K562 (cell line): ENCODE data around the gene NUP107. TPM values are rescaled to one million over a fixed set of nuclear protein-coding genes. Genes with fewer than 3 reads are reported as not detected.

Source experiments
- ATAC-seq: fragments of 200-7000 bp; cut with Tn5 transposase; 3 replicates; pipeline ENCODE4 v1.9.1; 2020; ENCODE audit warnings: moderate library complexity
- BruUV-seq: library from RNA; stranded (reverse); fragments of 400-500 nt; replicated peaks from 2 replicates; lab custom pipeline; 2021; lab: Mats Ljungman, UMichigan
- CTCF ChIA-PET: fragments of 300-600 bp; formaldehyde crosslinking; extraction: SDS; loops from one replicate; lab custom pipeline; 2021; ENCODE audit warnings: low intra/inter-chr PET ratio; lab: Yijun Ruan, JAX
- POLR2A ChIA-PET: fragments of 300-600, 350-650 bp; sonication (Branson Sonifier 250); formaldehyde crosslinking; extraction: SDS; loops from one replicate; lab custom pipeline; 2021; ENCODE audit warnings: antibody characterized with exemption, inconsistent platforms; lab: Yijun Ruan, JAX
- DNase-seq, 4 experiments: peaks; one replicate each; pipeline versions ENCODE4 v3.0.0 to v3.0.0-alpha.2; 2011 to 2018; ENCODE audit warnings: low spot score in 3 of 4, mixed read lengths in 3 of 4; ENCODE audit errors: extremely low read depth in 1 of 4
- FAIRE-seq: peaks from 2 replicates; lab custom pipeline; 2011; peaks lifted over from hg19 to GRCh38; lab: Jason Lieb, UNC
- H2AFZ ChIP-seq: 2 replicates; pipeline ENCODE4 v1.6.0; 2011; ENCODE audit warnings: low read depth, low read length, control low read depth, inconsistent platforms
- H3K27ac ChIP-seq: fragments of 200-600 bp; 3 replicates; pipeline ENCODE4 v1.8.0; 2011; ENCODE audit warnings: low read depth, mild to moderate bottlenecking, control low read depth, inconsistent platforms, low read length, moderate library complexity, mixed read lengths; ENCODE audit errors: extremely low read depth
- H3K27me3 ChIP-seq, 2 experiments: fragments of 300-600 bp in 1 of 2; 2 replicates in 1 of 2; 3 replicates in 1 of 2; pipeline versions ENCODE4 v1.6.0 to v1.8.0; 2011; ENCODE audit warnings: inconsistent platforms in 2 of 2, low read length in 2 of 2, mild to moderate bottlenecking in 1 of 2, mixed read lengths in 1 of 2, moderate library complexity in 1 of 2; ENCODE audit not compliant: control insufficient read depth in 2 of 2, insufficient read depth in 2 of 2
- H3K36me3 ChIP-seq: fragments of 300-600 bp; 3 replicates; pipeline ENCODE4 v1.8.0; 2011; ENCODE audit warnings: mild to moderate bottlenecking, low read length, inconsistent platforms; ENCODE audit not compliant: control insufficient read depth, insufficient read depth
- H3K4me1 ChIP-seq, 2 experiments: fragments of 200-600 bp in 1 of 2; replicated peaks in 1 of 2; 2 replicates in 1 of 2; 3 replicates in 1 of 2; pipeline versions ENCODE4 v1.5.1 to v1.8.0; 2011; ENCODE audit warnings: inconsistent platforms in 2 of 2, low read length in 2 of 2, mild to moderate bottlenecking in 1 of 2, mixed read lengths in 1 of 2, moderate library complexity in 1 of 2; ENCODE audit not compliant: control insufficient read depth in 2 of 2, insufficient read depth in 2 of 2
- H3K4me2 ChIP-seq: 2 replicates; pipeline ENCODE4 v1.6.1; 2011; ENCODE audit warnings: low read length, control low read depth, inconsistent platforms, mixed read lengths; ENCODE audit not compliant: insufficient read depth
- H3K4me3 ChIP-seq: fragments of 200-600 bp; sonication (generic), shearing (Covaris generic); 2 replicates; pipeline ENCODE4 v1.5.1; 2016; ENCODE audit warnings: control low read depth, inconsistent platforms
- H3K79me2 ChIP-seq: fragments of 200-600 bp; 3 replicates; pipeline ENCODE4 v1.8.0; 2011; ENCODE audit warnings: low read length, inconsistent platforms; ENCODE audit not compliant: control insufficient read depth, insufficient read depth
- H3K9ac ChIP-seq, 2 experiments: 2 replicates each; pipeline versions ENCODE4 v1.6.0 to v1.6.1; 2011; ENCODE audit warnings: low read depth in 2 of 2, low read length in 2 of 2, control low read depth in 1 of 2, inconsistent platforms in 1 of 2, mild to moderate bottlenecking in 1 of 2, mixed read lengths in 1 of 2; ENCODE audit not compliant: insufficient read depth in 1 of 2
- H3K9me1 ChIP-seq: one replicate; pipeline ENCODE4 v1.6.0; 2011; ENCODE audit warnings: inconsistent platforms, mild to moderate bottlenecking, low read length, moderate library complexity; ENCODE audit not compliant: control insufficient read depth, insufficient read depth
- H3K9me3 ChIP-seq: replicated peaks from 2 replicates; pipeline ENCODE4 v1.5.1; 2011; ENCODE audit warnings: low read depth, low read length, inconsistent platforms; ENCODE audit not compliant: control insufficient read depth, insufficient read depth
- H4K20me1 ChIP-seq: replicated peaks from 2 replicates; pipeline ENCODE4 v1.6.1; 2011; ENCODE audit warnings: low read length, inconsistent platforms, mixed read lengths; ENCODE audit not compliant: control insufficient read depth, insufficient read depth
- BRD9 ChIP-seq: fragments of 450-650 bp; IDR thresholded peaks from 2 replicates; pipeline ENCODE4 v1.6.1; 2018; ENCODE audit warnings: low read depth; ENCODE audit not compliant: partially characterized antibody
- DMBX1 ChIP-seq: fragments of 250-450 bp; sonication (Bioruptor Pico); IDR thresholded peaks from 2 replicates; pipeline ENCODE4 v1.8.0; 2022; ENCODE audit warnings: inconsistent platforms, mild to moderate bottlenecking, moderate library complexity, borderline replicate concordance
- ESRRB ChIP-seq: fragments of 250-450 bp; sonication (Bioruptor Pico); IDR thresholded peaks from 2 replicates; pipeline ENCODE4 v1.5.0; 2020; ENCODE audit warnings: mild to moderate bottlenecking, moderate library complexity, borderline replicate concordance
- LEF1 ChIP-seq: fragments of 450-650 bp; IDR thresholded peaks from 2 replicates; pipeline ENCODE4 v1.6.1; 2016; ENCODE audit warnings: mild to moderate bottlenecking
- MAFG ChIP-seq: fragments of 450-650 bp; conservative IDR thresholded peaks from 2 replicates; pipeline ENCODE4 v1.6.1; 2016; ENCODE audit warnings: missing genetic modification characterization, missing compliant biosample characterization
- PHF20 ChIP-seq: fragments of 450-650 bp; IDR thresholded peaks from 2 replicates; pipeline ENCODE4 v1.6.1; 2018; ENCODE audit not compliant: partially characterized antibody
- POLR2A ChIP-seq: fragments of 450-650 bp; conservative IDR thresholded peaks from 2 replicates; pipeline ENCODE4 v1.6.1; 2016
- RBM39 ChIP-seq: fragments of 200-400 bp; formaldehyde crosslinking; optimal IDR thresholded peaks from 2 replicates; pipeline ENCODE3; 2018; ENCODE audit warnings: low read depth, low read length
- SIN3B ChIP-seq: fragments of 450-650 bp; IDR thresholded peaks from 2 replicates; pipeline ENCODE4 v1.6.1; 2017; ENCODE audit warnings: low read depth, mild to moderate bottlenecking, moderate library complexity
- SMAD3 ChIP-seq: fragments of 450-650 bp; formaldehyde crosslinking; conservative IDR thresholded peaks from 2 replicates; pipeline ENCODE4 v1.4.0; 2020; ENCODE audit warnings: mild to moderate bottlenecking
- TAF1 ChIP-seq: IDR thresholded peaks from 2 replicates; pipeline ENCODE4 v1.6.1; 2011; ENCODE audit warnings: mild to moderate bottlenecking, low read length, moderate library complexity; ENCODE audit not compliant: insufficient read depth, control insufficient read depth, severe bottlenecking; ENCODE audit errors: extremely low read depth
- TCF7L2 ChIP-seq: fragments of 150-350 bp; IDR thresholded peaks from 2 replicates; pipeline ENCODE4 v1.6.1; 2016; ENCODE audit warnings: low read depth, mild to moderate bottlenecking, low read length, moderate library complexity
- ZNF239 ChIP-seq: fragments of 250-450 bp; sonication (Bioruptor Pico); IDR thresholded peaks from 2 replicates; pipeline ENCODE4 v1.4.0; 2020; ENCODE audit warnings: mild to moderate bottlenecking
- ZNF282 ChIP-seq: sonication (generic); formaldehyde crosslinking; IDR thresholded peaks from 2 replicates; pipeline ENCODE4 v1.8.1; 2023; ENCODE audit warnings: missing genetic modification reagents
- ZNF444 ChIP-seq: fragments of 250-450 bp; sonication (Bioruptor Pico); IDR thresholded peaks from 2 replicates; pipeline ENCODE4 v1.4.0; 2020; ENCODE audit warnings: mild to moderate bottlenecking, moderate library complexity
- ZNF75A ChIP-seq: fragments of 450-650 bp; formaldehyde crosslinking; IDR thresholded peaks from 2 replicates; pipeline ENCODE4 v1.4.0; 2020; ENCODE audit warnings: mild to moderate bottlenecking
- WGBS: fragments of 100-300 bp; shearing (Covaris generic); methylation state at CpG from one replicate; pipeline ENCODE4 v1.1.6; 2016; ENCODE audit warnings: low coverage, mixed read lengths; ENCODE audit not compliant: insufficient coverage; ENCODE audit errors: missing lambda C conversion rate; 5-methylcytosine and 5-hydroxymethylcytosine counted together
- in situ Hi-C: fragments of 300-500 bp; cut with MboI; formaldehyde crosslinking; loops from 4 replicates; pipeline ENCODE4 v1.15.0; 2018; ENCODE audit warnings: inconsistent platforms, mixed read lengths
- intact Hi-C: fragments of 100-400 bp; cut with micrococcal nuclease; formaldehyde crosslinking; loops from 2 replicates; pipeline ENCODE4 v1.14.2; 2022
- polyA plus RNA-seq, 8 experiments: library from polyadenylated mRNA; depleted of rRNA in 4 of 8; stranded (reverse) in 5 of 8; unstranded in 3 of 8; fragments of >200 nt; fragmentation: Nextera tagmentation in 2 of 8; fragmentation: Illumina TruSeq in 1 of 8; extraction: Ambion mirVana in 2 of 8; extraction: Trizol in 1 of 8; gene quantifications; 2 replicates each; pipeline versions ENCODE4 v1.2.1 to v1.2.3, GENCODE V29; 2011 to 2014; ENCODE audit warnings: inconsistent platforms in 1 of 8, missing spikeins in 1 of 8
- total RNA-seq, 7 experiments: library from RNA; depleted of rRNA in 6 of 7; stranded (reverse); fragments of >200 nt in 6 of 7; fragmentation: Illumina TruSeq in 2 of 7; extraction: Trizol in 2 of 7; gene quantifications; 2 replicates each; pipeline versions ENCODE4 v1.2.1 to v1.2.3, GENCODE V29; 2011 to 2021; ENCODE audit warnings: low replicate concordance in 1 of 7
- TF ChIP-seq, protein P1 (sequence below): IDR thresholded peaks from 3 replicates; pipeline ENCODE4 v1.6.1; 2011; ENCODE audit warnings: borderline replicate concordance, mild to moderate bottlenecking; ENCODE audit not compliant: insufficient read length, insufficient read depth
- TF ChIP-seq, protein P2 (sequence below): fragments of 250-450 bp; sonication (Bioruptor Pico); IDR thresholded peaks from 2 replicates; pipeline ENCODE4 v1.5.0; 2022; ENCODE audit warnings: mild to moderate bottlenecking
- TF ChIP-seq, protein P3 (sequence below): fragments of 450-650 bp; formaldehyde crosslinking; IDR thresholded peaks from 2 replicates; pipeline ENCODE4 v1.4.0; 2022; ENCODE audit warnings: missing genetic modification characterization

Gene NUP107
- total and polyA plus RNA-seq, 9 of the 15 experiments (the other 6 are each of a cell fraction or from before 2014, with no cell fraction given): 129 to 277 (median 199) TPM

DNA sequence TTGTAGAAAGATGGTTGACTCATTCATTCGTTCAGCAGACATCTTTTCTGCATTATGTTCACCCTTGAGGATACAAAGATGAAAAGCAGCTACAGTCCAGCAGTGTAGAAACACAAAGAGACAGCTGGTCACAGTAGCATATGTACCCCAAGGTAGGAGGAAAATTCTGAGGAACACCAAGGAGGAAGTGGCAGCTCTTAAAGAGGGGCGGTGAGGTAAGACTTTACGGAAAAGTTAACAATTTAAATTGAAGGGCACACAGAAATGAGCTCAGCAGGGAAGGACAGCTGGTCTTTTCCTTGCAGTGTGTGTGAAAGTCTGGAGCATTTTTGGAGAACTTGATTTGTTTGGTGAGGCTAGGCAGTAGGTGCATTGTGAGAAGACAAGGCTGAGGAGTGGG, 62.7 kb downstream of the NUP107 start:
- Histone ChIP-seq H4K20me1 (no peaks in the 10 kb centered on the region), H2AFZ (no peak overlapping the region), H3K9ac (no peak overlapping the region; a peak in 1 of 4 replicates), H3K9me1 (no peaks in the 10 kb centered on the region), H3K9me3 (no peaks in the 10 kb centered on the region), H3K4me1 (peaks cover 2 to 11% of the 10 kb centered on the region in 2 experiments; a peak in 2 of 5 replicates), H3K4me2 (no peak overlapping the region), H3K36me3 (peaks cover 18% of the 10 kb centered on the region), H3K27me3 (no peaks in the 10 kb centered on the region), H3K4me3 (no peak overlapping the region), H3K79me2 (peaks cover 19% of the 10 kb centered on the region), H3K27ac (no peak overlapping the region)
- no TSS peak for BruUV-seq
- in situ Hi-C loops (no loop called here), intact Hi-C loops (no loop called here)
- no peak for ATAC-seq
- TF ChIP-seq, protein P1, sequence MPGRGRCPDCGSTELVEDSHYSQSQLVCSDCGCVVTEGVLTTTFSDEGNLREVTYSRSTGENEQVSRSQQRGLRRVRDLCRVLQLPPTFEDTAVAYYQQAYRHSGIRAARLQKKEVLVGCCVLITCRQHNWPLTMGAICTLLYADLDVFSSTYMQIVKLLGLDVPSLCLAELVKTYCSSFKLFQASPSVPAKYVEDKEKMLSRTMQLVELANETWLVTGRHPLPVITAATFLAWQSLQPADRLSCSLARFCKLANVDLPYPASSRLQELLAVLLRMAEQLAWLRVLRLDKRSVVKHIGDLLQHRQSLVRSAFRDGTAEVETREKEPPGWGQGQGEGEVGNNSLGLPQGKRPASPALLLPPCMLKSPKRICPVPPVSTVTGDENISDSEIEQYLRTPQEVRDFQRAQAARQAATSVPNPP: no peak
- TF ChIP-seq ZNF75A (CRISPR knock-in tag): no peak
- no peak for TF ChIP-seq BRD9
- no peak for TF ChIP-seq SMAD3 (CRISPR knock-in tag)
- TF ChIP-seq, protein P2, sequence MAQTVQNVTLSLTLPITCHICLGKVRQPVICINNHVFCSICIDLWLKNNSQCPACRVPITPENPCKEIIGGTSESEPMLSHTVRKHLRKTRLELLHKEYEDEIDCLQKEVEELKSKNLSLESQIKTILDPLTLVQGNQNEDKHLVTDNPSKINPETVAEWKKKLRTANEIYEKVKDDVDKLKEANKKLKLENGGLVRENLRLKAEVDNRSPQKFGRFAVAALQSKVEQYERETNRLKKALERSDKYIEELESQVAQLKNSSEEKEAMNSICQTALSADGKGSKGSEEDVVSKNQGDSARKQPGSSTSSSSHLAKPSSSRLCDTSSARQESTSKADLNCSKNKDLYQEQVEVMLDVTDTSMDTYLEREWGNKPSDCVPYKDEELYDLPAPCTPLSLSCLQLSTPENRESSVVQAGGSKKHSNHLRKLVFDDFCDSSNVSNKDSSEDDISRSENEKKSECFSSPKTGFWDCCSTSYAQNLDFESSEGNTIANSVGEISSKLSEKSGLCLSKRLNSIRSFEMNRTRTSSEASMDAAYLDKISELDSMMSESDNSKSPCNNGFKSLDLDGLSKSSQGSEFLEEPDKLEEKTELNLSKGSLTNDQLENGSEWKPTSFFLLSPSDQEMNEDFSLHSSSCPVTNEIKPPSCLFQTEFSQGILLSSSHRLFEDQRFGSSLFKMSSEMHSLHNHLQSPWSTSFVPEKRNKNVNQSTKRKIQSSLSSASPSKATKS (CRISPR knock-in tag): no peak
- TF ChIP-seq RBM39: no peak
- no peak for TF ChIP-seq POLR2A
- TF ChIP-seq PHF20: no peak
- TF ChIP-seq SIN3B: no peak
- TF ChIP-seq DMBX1 (CRISPR knock-in tag): no peak
- TF ChIP-seq, protein P3, sequence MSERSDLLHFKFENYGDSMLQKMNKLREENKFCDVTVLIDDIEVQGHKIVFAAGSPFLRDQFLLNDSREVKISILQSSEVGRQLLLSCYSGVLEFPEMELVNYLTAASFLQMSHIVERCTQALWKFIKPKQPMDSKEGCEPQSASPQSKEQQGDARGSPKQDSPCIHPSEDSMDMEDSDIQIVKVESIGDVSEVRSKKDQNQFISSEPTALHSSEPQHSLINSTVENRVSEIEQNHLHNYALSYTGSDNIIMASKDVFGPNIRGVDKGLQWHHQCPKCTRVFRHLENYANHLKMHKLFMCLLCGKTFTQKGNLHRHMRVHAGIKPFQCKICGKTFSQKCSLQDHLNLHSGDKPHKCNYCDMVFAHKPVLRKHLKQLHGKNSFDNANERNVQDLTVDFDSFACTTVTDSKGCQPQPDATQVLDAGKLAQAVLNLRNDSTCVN (CRISPR knock-in tag): no peak
- no peak for TF ChIP-seq ESRRB
- no peak for TF ChIP-seq ZNF282 (CRISPR knock-in tag)
- no peak for TF ChIP-seq TCF7L2
- TF ChIP-seq ZNF239 (CRISPR knock-in tag): no peak
- TF ChIP-seq TAF1: no peak
- no peak for TF ChIP-seq ZNF444 (CRISPR knock-in tag)
- TF ChIP-seq LEF1: no peak
- TF ChIP-seq MAFG: no peak
- ChIA-PET POLR2A (interaction anchor here (1.0 kb wide), 1 partner anchor 63 kb away, joined by 3 read pairs; the partner anchor contains the start of gene NUP107), CTCF (no interaction called here)
- DNase-seq: no peak
- no peak for FAIRE-seq
- 87% methylated on average over 3 of the region's 3 CpGs for WGBS
